A673 (cell line): ENCODE results near the gene FCMR.

Experiments
- EZH2 ChIP-seq: fragments of 200-600 bp; sonication (generic); IDR thresholded peaks from 2 replicates; pipeline ENCODE4 v1.6.1; 2017; ENCODE audit warnings: borderline replicate concordance, low read depth, mild to moderate bottlenecking, mixed read lengths, antibody characterized with exemption, low read length; ENCODE audit not compliant: poor library complexity, severe bottlenecking
- TF ChIP-seq, protein P1 (sequence below): fragments of 300-800, 200-600 bp; sonication (generic); conservative IDR thresholded peaks from 2 replicates; pipeline ENCODE4 v1.5.1; 2017; ENCODE audit warnings: low read depth, mild to moderate bottlenecking, antibody characterized with exemption, low read length, moderate library complexity, mixed read lengths

- TF ChIP-seq, protein P1, sequence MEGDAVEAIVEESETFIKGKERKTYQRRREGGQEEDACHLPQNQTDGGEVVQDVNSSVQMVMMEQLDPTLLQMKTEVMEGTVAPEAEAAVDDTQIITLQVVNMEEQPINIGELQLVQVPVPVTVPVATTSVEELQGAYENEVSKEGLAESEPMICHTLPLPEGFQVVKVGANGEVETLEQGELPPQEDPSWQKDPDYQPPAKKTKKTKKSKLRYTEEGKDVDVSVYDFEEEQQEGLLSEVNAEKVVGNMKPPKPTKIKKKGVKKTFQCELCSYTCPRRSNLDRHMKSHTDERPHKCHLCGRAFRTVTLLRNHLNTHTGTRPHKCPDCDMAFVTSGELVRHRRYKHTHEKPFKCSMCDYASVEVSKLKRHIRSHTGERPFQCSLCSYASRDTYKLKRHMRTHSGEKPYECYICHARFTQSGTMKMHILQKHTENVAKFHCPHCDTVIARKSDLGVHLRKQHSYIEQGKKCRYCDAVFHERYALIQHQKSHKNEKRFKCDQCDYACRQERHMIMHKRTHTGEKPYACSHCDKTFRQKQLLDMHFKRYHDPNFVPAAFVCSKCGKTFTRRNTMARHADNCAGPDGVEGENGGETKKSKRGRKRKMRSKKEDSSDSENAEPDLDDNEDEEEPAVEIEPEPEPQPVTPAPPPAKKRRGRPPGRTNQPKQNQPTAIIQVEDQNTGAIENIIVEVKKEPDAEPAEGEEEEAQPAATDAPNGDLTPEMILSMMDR: no peak
- TF ChIP-seq EZH2: no peak
Measured at GRCh38 chr1:206867716-206868115, 54.0 kb downstream of the FCMR start.
